Measurements from ENCODE around the gene ABHD16B.
"Not testable (repeated sequence)": the region's sequence is repeated elsewhere in the genome, so short reads cannot be mapped to it uniquely, and the experiment has no call there.

Gene ABHD16B

GRCh38 chr20:63835021-63835858, 26.1 kb upstream of the ABHD16B start:
- peak; percentile 37 for DNase-seq

GRCh38 chr20:63836458-63837344, 24.6 kb upstream of the ABHD16B start:
- DNase-seq, result no peak

- no peak for DNase-seq
Observed at GRCh38 chr20:63837479-63837878, 23.8 kb upstream of the ABHD16B start.

GRCh38 chr20:63839620-63840019, 21.7 kb upstream of the ABHD16B start:
- no peak for DNase-seq

GRCh38 chr20:63840405-63840828, 20.9 kb upstream of the ABHD16B start:
- DNase-seq, result no peak

GRCh38 chr20:63842258-63842657, 19.0 kb upstream of the ABHD16B start:
- DNase-seq, result no peak

GRCh38 chr20:63843222-63843621, 18.1 kb upstream of the ABHD16B start:
- DNase-seq, result no peak

GRCh38 chr20:63843778-63844177, 17.5 kb upstream of the ABHD16B start:
- DNase-seq, result no peak

- no peak for DNase-seq
Observed at GRCh38 chr20:63844511-63844991, 16.7 kb upstream of the ABHD16B start.

- no peak for DNase-seq
Observed at GRCh38 chr20:63846128-63846771, 15.0 kb upstream of the ABHD16B start.

- no peak for DNase-seq
Observed at GRCh38 chr20:63846888-63847236, 14.4 kb upstream of the ABHD16B start.

GRCh38 chr20:63847237-63848002, 13.9 kb upstream of the ABHD16B start:
- DNase-seq, result no peak

- no peak for DNase-seq
Observed at GRCh38 chr20:63848003-63848911, 13.0 kb upstream of the ABHD16B start.

GRCh38 chr20:63850689-63851547, 10.4 kb upstream of the ABHD16B start:
- DNase-seq, result no peak

- not testable (repeated sequence) for DNase-seq
Observed at GRCh38 chr20:63851548-63851943, 9.8 kb upstream of the ABHD16B start.

GRCh38 chr20:63853733-63854068, 7.6 kb upstream of the ABHD16B start:
- DNase-seq, result not testable (repeated sequence)

- DNase-seq, result no peak
Observed at GRCh38 chr20:63854069-63854765, 7.1 kb upstream of the ABHD16B start.

GRCh38 chr20:63854766-63855362, 6.4 kb upstream of the ABHD16B start:
- no peak for DNase-seq

GRCh38 chr20:63855363-63856097, 5.8 kb upstream of the ABHD16B start:
- no peak for DNase-seq
